Effector CD8-positive, alpha-beta T cell (primary cell): ENCODE results near the gene NOL3.

Experiments
- DNase-seq: peaks from one replicate; lab custom pipeline; 2025; lab: John Stamatoyannopoulos, UW

The NOL3 gene

GRCh38 chr16:67206838-67207248 is 36.5 kb downstream of the NOL3 start:
- DNase-seq, result no peak

GRCh38 chr16:67207249-67208091 is 37.1 kb downstream of the NOL3 start:
- no peak for DNase-seq

- DNase-seq, result no peak
Measured at GRCh38 chr16:67208154-67208896, 38.0 kb downstream of the NOL3 start.

- DNase-seq, result no peak
Measured at GRCh38 chr16:67209565-67209964, 39.2 kb downstream of the NOL3 start.

GRCh38 chr16:67210069-67210937 is 40.0 kb downstream of the NOL3 start:
- DNase-seq, result no peak

GRCh38 chr16:67211674-67212073 is 41.3 kb downstream of the NOL3 start:
- DNase-seq, result no peak

GRCh38 chr16:67212766-67213165 is 42.4 kb downstream of the NOL3 start:
- DNase-seq, result no peak

GRCh38 chr16:67213197-67214019 is 43.1 kb downstream of the NOL3 start:
- DNase-seq, result no peak

- DNase-seq, result no peak
Measured at GRCh38 chr16:67215706-67216105, 45.4 kb downstream of the NOL3 start.

GRCh38 chr16:67216612-67217490 is 46.5 kb downstream of the NOL3 start:
- DNase-seq, result no peak

GRCh38 chr16:67223992-67224391 is 53.7 kb downstream of the NOL3 start:
- DNase-seq, result no peak
